Measurements from ENCODE around the gene CEP112. TPM values are rescaled to one million over a fixed set of nuclear protein-coding genes. Genes with fewer than 3 reads are reported as not detected.

Gene CEP112
- total and polyA plus RNA-seq, 2 donors (not counting 3 experiments of a cell fraction or from before 2014, with no cell fraction given): 1.5 to 25.3 TPM

GRCh38 chr17:66043419-66043818 lies 148.5 kb downstream of the CEP112 start:
- no TSS peak for BruUV-seq (replicated peaks)
- H3K36me3 ChIP-seq (ENCODE audit: control insufficient read depth in 2 of 2, extremely low read depth in 1 of 2, insufficient read depth in 2 of 2, low read length in 2 of 2): no peaks in the 10 kb centered on the region
- no peaks in the 10 kb centered on the region for H3K9me1 ChIP-seq (replicated peaks; ENCODE audit: control insufficient read depth, extremely low read depth, insufficient read depth, low read length)
- H3K9me3 ChIP-seq (replicated peaks; ENCODE audit: control insufficient read depth, insufficient read depth, low read length): no peaks in the 10 kb centered on the region
- no peaks in the 10 kb centered on the region for H3K4me1 ChIP-seq (ENCODE audit: control insufficient read depth, extremely low read depth, insufficient read depth, low read length)
- ChIA-PET POLR2A (no interaction called here), CTCF (interaction anchor here (0.5 to 1.3 kb wide), 2 partner anchors 10 to 520 kb away, joined by 3 read pairs; no protein-coding TSS in a partner anchor)
- H2AFZ ChIP-seq (ENCODE audit: low read depth, low read length): no peak overlapping the region
- no peak overlapping the region for H3K4me3 ChIP-seq (replicated peaks in 1 of 3; ENCODE audit: insufficient read depth in 1 of 3, low read depth in 1 of 3, low read length in 3 of 3)
- H4K20me1 ChIP-seq (replicated peaks; ENCODE audit: control insufficient read depth, extremely low read depth, insufficient read depth, low read length): no peaks in the 10 kb centered on the region
- no peak overlapping the region for H3K4me2 ChIP-seq (ENCODE audit: insufficient read depth, low read length)
- TF ChIP-seq POLR2A (IDR thresholded peaks at IDR 0.05; ENCODE audit: low read depth, low read length) (no peak), MAX (IDR thresholded peaks at IDR 0.05; ENCODE audit: insufficient read depth, insufficient read length) (no peak), EZH2 (IDR thresholded peaks at IDR 0.05; ENCODE audit: borderline replicate concordance, low read depth, low read length, severe bottlenecking) (no peak), FOS (IDR thresholded peaks at IDR 0.05; ENCODE audit: borderline replicate concordance, insufficient read depth, low read length) (no peak), JUN (IDR thresholded peaks at IDR 0.05; ENCODE audit: borderline replicate concordance, insufficient read depth, insufficient read length, low read depth) (no peak), GATA2 (IDR thresholded peaks at IDR 0.05; ENCODE audit: insufficient read depth, insufficient read length, low read depth, low read length) (no peak), POLR2AphosphoS5 (IDR thresholded peaks at IDR 0.05; ENCODE audit: insufficient read depth, low read depth, low read length) (no peak), MYC (IDR thresholded peaks at IDR 0.05; ENCODE audit: low read depth, low read length) (no peak)
- TF ChIP-seq, protein P1, sequence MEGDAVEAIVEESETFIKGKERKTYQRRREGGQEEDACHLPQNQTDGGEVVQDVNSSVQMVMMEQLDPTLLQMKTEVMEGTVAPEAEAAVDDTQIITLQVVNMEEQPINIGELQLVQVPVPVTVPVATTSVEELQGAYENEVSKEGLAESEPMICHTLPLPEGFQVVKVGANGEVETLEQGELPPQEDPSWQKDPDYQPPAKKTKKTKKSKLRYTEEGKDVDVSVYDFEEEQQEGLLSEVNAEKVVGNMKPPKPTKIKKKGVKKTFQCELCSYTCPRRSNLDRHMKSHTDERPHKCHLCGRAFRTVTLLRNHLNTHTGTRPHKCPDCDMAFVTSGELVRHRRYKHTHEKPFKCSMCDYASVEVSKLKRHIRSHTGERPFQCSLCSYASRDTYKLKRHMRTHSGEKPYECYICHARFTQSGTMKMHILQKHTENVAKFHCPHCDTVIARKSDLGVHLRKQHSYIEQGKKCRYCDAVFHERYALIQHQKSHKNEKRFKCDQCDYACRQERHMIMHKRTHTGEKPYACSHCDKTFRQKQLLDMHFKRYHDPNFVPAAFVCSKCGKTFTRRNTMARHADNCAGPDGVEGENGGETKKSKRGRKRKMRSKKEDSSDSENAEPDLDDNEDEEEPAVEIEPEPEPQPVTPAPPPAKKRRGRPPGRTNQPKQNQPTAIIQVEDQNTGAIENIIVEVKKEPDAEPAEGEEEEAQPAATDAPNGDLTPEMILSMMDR (IDR thresholded peaks at IDR 0.05; ENCODE audit: extremely low read depth in 1 of 2, insufficient read depth in 1 of 2, low read depth in 1 of 2, low read length in 2 of 2): no peak
- H3K27ac ChIP-seq (ENCODE audit: insufficient read depth, low read depth, low read length): no peak overlapping the region
- intact Hi-C loops (cut with micrococcal nuclease): no loop called here
- H3K9ac ChIP-seq (replicated peaks; ENCODE audit: extremely low read depth, insufficient read depth, low read length): no peak overlapping the region
- no peaks in the 10 kb centered on the region for H3K79me2 ChIP-seq (ENCODE audit: control insufficient read depth, insufficient read depth, low read length)
- DNase-seq (ENCODE audit: low read depth, low spot score) (no peak), FAIRE-seq (no peak)
- no peaks in the 10 kb centered on the region for H3K27me3 ChIP-seq (ENCODE audit: control insufficient read depth in 2 of 2, insufficient read depth in 2 of 2, low read length in 2 of 2)
- dilution Hi-C loops (cut with MboI; ENCODE audit: extremely low pct_ligation_motif_present, low sequenced_read_pairs): no loop called here

Data from endothelial cell of umbilical vein (primary cell).